ENCODE measurements around the gene CCN5. TPM values are rescaled to one million over a fixed set of nuclear protein-coding genes. Genes with fewer than 3 reads are reported as not detected.
"Not testable (repeated sequence)": the region's sequence is repeated elsewhere in the genome, so short reads cannot be mapped to it uniquely, and the experiment has no call there.

Gene CCN5
- total RNA-seq, 2 donors from 2014 or later = not detected

DNA sequence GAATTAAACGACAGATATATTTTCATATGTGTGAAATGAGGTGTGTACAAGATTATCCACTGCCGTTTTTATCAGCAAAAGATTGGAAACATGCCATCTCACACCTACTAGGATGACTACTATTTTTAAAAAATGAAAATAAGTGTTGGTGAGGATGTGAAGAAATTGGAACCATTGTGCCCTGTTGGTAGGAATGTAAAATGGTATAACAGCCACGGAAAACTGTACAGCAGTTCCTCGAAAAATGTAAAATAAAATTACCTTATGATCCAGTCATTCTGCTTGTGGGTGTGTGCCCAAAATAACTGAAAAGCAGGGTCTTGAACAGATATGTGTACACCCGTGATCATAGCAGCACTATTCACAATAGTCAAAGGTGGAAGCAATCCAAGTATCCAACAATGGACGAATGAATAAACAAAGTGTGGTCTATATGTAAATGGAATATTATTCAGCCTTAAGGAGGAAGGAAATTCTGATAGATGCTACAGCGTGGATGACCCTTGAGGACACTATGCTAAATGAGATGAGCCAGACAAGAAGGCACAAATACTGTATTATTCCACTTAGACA is 27.0 kb upstream of the CCN5 start:
- H3K4me1 Mint-ChIP-seq (ENCODE audit: low read depth in 2 of 2) = peaks cover 6 to 7% of the 10 kb centered on the region in 2 donors
- no peaks in the 10 kb centered on the region for H3K36me3 Mint-ChIP-seq
- no peak for ATAC-seq
- H3K9me3 Mint-ChIP-seq = no peaks in the 10 kb centered on the region
- H3K4me3 Mint-ChIP-seq = no peak overlapping the region
- H3K27me3 Mint-ChIP-seq = peaks cover 13 to 14% of the 10 kb centered on the region in 2 donors
- no peak for DNase-seq (ENCODE audit: low spot score)
- H3K27ac Mint-ChIP-seq = no peak overlapping the region

DNA sequence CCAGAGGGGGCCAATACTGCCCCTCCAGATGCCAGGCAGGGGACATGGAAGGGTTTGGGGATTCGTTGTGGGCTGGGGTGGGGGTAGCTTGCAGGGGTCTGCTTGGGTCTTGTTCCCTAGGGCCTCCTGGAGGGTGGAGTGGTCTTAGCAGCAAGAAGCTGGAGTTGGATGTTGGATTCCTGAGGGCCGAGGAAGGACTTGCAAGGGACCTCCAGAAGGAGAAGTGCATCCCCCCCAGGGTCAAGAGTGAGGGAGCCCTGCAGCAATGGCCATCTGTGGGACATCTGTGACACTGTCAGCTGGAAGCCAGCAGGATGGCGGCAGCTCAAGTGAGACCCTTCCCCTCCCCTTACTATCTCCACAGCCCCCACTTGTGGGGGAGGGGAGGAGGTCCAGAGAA is 25.4 kb upstream of the CCN5 start:
- DNase-seq (ENCODE audit: low spot score) = no peak
- no peak overlapping the region for H3K27ac Mint-ChIP-seq
- no peak for ATAC-seq
- no peaks in the 10 kb centered on the region for H3K36me3 Mint-ChIP-seq
- peaks cover 0 to 6% of the 10 kb centered on the region in 2 donors for H3K4me1 Mint-ChIP-seq (ENCODE audit: low read depth in 2 of 2)
- no peak overlapping the region for H3K4me3 Mint-ChIP-seq
- peaks cover 13 to 14% of the 10 kb centered on the region in 2 donors for H3K27me3 Mint-ChIP-seq
- no peaks in the 10 kb centered on the region for H3K9me3 Mint-ChIP-seq

DNA sequence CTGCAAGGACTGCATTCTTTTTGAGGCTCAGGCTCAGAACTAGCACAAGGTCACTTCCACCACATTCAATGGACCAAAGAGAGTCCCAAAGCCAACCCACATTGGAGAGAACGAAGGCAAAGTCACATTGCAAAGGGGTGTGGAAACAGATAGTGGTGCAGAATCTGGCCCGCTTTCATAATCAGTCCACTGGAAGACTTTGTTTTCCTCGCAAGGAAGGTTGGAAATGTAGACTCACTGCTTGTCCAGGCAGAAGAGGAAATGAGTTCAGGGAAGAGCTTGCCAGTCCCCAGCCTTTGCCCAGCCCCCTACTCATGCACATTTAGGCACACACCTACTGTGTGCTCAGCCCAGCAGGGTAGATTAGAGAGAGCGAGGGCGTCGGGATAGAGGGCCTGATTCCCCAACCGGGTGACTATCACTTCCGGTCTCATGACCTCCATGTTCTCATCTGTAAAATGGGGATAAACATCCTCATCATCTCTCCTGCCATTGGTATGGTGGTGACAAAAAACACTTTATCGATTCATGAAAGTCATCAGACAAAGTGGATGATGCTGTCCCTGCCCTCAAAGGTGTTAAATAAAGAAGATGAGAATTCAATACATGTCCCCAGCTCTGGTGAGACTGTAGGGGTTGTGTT is 24.3 kb upstream of the CCN5 start:
- H3K27me3 Mint-ChIP-seq = peaks cover 11 to 13% of the 10 kb centered on the region in 2 donors
- DNase-seq (ENCODE audit: low spot score) (no peak), ATAC-seq (no peak)
- H3K4me3 Mint-ChIP-seq = no peak overlapping the region
- H3K9me3 Mint-ChIP-seq = no peaks in the 10 kb centered on the region
- no peaks in the 10 kb centered on the region for H3K4me1 Mint-ChIP-seq (ENCODE audit: low read depth in 2 of 2)
- no peaks in the 10 kb centered on the region for H3K36me3 Mint-ChIP-seq
- H3K27ac Mint-ChIP-seq = no peak overlapping the region

DNA sequence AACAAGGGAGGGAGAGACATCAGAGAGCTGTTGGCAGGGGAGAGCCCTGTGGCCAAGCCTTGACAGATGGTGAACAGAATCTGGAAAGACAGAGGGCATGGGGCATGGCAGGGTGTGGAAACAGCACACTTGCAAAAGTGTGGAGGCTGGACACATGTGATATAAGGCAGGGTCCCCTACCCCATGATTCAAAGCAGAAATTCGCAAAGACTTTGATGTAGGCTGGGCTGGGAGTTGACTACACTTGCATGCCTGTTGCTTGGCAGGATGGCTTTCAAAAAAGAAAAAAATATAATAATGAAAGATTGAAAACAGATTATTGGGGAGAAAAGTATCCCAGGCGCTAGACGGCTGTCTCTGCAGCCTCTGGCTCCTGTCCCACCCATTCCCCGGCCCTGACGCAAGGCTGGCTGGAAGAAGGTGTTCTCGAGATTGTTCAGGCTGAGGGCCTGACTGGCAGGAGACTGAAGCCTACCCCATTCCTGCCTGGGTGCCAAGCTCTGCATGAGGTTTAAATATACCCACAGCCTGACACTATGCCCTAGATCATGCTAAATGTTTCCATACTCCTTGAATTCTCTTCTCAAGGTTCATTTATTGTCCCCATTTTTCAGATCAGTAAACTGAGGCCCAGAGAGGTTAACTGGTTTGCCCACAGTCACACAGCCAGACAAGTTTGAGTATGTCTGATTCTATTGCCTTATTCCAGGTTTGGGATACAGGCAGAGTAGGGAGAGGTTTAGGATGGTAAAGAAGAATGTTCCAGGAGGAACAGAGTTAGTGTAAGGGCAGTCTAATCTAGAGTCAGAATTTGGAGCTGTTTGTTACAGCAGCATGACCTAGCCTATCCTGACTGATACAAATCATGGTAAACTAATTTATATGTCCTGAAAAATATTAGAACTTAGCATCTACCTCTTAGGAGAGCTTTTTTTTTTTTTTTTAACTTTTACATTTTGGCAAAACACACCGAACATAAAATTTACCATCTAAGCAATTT is 23.4 kb upstream of the CCN5 start:
- no peak for ATAC-seq
- no peaks in the 10 kb centered on the region for H3K36me3 Mint-ChIP-seq
- H3K27ac Mint-ChIP-seq = no peak overlapping the region
- H3K4me1 Mint-ChIP-seq (ENCODE audit: low read depth in 2 of 2) = peaks cover 0 to 2% of the 10 kb centered on the region in 2 donors
- no peak for DNase-seq (ENCODE audit: low spot score)
- no peaks in the 10 kb centered on the region for H3K9me3 Mint-ChIP-seq
- peaks cover 11 to 13% of the 10 kb centered on the region in 2 donors for H3K27me3 Mint-ChIP-seq
- H3K4me3 Mint-ChIP-seq = no peak overlapping the region

DNA sequence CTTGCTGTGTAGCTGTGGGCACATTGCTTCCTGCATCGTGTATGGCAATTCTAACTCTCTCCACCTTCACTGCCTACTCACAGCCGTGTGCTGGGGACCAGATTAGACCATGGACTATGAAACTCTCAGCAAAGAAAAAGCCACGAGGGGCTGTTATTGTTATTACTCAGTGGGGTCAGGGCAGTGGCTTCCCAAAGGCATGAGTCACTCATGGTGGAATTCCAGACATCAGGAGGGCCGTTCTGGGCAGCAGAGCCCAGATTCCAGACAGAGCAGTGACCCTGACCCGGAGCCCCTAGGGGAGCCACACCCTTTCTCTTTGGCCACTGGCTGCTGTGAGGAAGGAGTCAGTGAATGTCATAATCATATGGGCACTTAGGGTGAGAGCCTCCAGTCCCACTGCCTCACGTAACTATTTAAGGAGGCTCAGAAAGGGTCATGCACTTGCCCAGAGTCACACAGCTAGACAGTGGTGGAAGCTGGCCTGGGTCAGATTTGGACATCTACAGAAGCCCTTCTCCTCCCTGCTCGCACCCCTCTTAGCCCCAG is 22.2 kb upstream of the CCN5 start:
- DNase-seq (ENCODE audit: low spot score) = no peak
- ATAC-seq = no peak
- Mint-ChIP-seq H3K9me3 (no peaks in the 10 kb centered on the region), H3K36me3 (no peaks in the 10 kb centered on the region), H3K27me3 (peaks cover 8 to 13% of the 10 kb centered on the region in 2 donors), H3K4me1 (ENCODE audit: low read depth in 2 of 2) (peaks cover 0 to 2% of the 10 kb centered on the region in 2 donors), H3K27ac (no peak overlapping the region), H3K4me3 (no peak overlapping the region)

DNA sequence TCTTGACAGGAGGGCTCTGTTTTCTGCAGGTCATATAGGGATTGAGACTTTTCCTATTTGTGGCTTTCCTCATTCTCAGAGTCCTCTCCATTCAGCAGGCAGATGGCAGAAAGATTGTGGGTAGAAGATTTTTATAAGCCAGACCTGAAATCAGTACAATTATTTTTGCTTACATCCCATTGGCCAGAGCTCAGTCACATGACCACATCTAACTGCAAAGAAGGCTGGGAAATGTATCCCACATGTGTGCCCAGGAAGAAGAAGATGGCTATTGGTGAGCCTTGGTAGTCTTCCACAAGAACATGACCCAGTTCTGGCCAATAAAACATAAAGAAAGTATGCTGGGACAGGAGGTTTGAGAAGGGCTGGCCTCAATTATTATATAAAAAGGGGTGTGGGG is 21.5 kb upstream of the CCN5 start:
- no peaks in the 10 kb centered on the region for H3K36me3 Mint-ChIP-seq
- ATAC-seq = no peak
- no peak overlapping the region for H3K27ac Mint-ChIP-seq
- no peaks in the 10 kb centered on the region for H3K9me3 Mint-ChIP-seq
- no peak overlapping the region for H3K4me3 Mint-ChIP-seq
- no peak for DNase-seq (ENCODE audit: low spot score)
- peaks cover 0 to 2% of the 10 kb centered on the region in 2 donors for H3K4me1 Mint-ChIP-seq (ENCODE audit: low read depth in 2 of 2)
- peaks cover 8 to 13% of the 10 kb centered on the region in 2 donors for H3K27me3 Mint-ChIP-seq

DNA sequence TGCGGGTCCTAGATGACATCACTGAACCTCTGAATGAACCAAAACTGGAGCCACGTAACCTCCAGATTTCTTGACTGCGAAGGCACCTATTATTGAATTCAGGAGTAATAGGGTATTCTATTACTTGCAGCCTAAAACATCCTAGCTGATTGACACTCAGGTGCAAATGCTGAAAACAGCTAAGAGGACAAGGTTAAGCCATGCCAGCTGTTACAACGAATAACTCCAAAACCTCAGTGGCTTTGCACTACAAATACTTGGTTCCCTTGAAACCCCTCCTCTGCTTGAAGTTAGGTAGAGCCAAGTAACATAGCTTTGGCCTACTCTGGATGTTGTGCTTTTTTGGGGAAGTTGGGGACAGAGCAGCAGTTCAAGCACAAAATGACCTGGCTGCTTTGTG is 21.0 kb upstream of the CCN5 start:
- peaks cover 8 to 13% of the 10 kb centered on the region in 2 donors for H3K27me3 Mint-ChIP-seq
- DNase-seq (ENCODE audit: low spot score) (no peak), ATAC-seq (no peak)
- peaks cover 0 to 2% of the 10 kb centered on the region in 2 donors for H3K4me1 Mint-ChIP-seq (ENCODE audit: low read depth in 2 of 2)
- H3K36me3 Mint-ChIP-seq = no peaks in the 10 kb centered on the region
- no peak overlapping the region for H3K27ac Mint-ChIP-seq
- no peaks in the 10 kb centered on the region for H3K9me3 Mint-ChIP-seq
- H3K4me3 Mint-ChIP-seq = no peak overlapping the region

DNA sequence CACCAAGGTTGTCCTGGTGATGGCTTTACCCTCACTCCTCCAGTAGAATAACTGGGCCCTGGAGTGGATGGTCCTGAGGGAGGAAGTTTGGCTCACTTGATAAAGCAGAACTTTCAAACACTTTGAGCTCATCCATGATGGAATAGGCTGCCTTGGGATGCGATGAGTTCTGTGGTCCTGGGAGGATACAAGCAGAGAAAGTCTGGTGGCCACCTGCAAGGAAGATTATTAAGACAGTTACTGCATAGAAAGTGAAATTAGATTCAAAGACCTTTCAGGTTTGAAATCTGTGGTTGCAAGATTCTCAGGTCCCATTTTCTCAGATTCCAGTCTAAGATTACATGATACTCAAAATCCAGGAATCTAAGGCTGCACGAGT is 19.9 kb upstream of the CCN5 start:
- no peak for ATAC-seq
- Mint-ChIP-seq H3K27me3 (peaks cover 8 to 13% of the 10 kb centered on the region in 2 donors), H3K9me3 (no peaks in the 10 kb centered on the region), H3K4me1 (ENCODE audit: low read depth in 2 of 2) (peaks cover 0 to 2% of the 10 kb centered on the region in 2 donors), H3K36me3 (no peaks in the 10 kb centered on the region), H3K4me3 (no peak overlapping the region), H3K27ac (no peak overlapping the region)
- DNase-seq (ENCODE audit: low spot score) = no peak

DNA sequence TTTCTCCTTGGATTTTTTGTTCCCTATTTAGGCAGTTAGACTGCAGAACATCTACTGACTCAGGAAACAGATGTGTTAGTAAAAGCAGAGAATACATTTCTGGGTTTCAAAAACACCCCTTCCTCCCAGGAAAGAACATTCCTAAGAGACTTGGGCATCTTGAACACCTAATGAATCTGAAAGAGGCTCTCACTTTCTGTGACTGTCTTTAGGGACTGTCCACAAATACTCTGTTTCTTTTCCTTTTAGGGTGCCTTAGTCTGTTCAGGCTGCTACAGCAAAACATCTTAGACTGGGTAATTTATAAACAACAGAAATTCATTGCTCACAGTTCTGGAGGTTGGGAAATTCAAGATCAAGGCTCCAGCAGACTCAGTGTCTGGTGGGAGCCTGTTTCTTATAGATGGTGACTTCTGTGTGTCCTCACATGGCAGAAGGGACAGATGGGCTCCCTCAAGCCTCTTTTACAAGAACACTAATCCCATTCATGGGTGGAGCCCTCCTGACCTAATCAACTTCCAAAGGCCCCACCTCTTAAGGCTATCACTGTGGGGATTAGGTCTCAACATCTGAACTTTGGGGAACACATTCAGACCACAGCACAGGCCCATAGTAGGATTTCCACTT is 19.4 kb upstream of the CCN5 start:
- H3K27ac Mint-ChIP-seq = no peak overlapping the region
- H3K4me3 Mint-ChIP-seq = no peak overlapping the region
- no peaks in the 10 kb centered on the region for H3K9me3 Mint-ChIP-seq
- H3K27me3 Mint-ChIP-seq = peaks cover 8 to 12% of the 10 kb centered on the region in 2 donors
- peaks cover 0 to 2% of the 10 kb centered on the region in 2 donors for H3K4me1 Mint-ChIP-seq (ENCODE audit: low read depth in 2 of 2)
- DNase-seq (ENCODE audit: low spot score) (no peak), ATAC-seq (no peak)
- no peaks in the 10 kb centered on the region for H3K36me3 Mint-ChIP-seq

DNA sequence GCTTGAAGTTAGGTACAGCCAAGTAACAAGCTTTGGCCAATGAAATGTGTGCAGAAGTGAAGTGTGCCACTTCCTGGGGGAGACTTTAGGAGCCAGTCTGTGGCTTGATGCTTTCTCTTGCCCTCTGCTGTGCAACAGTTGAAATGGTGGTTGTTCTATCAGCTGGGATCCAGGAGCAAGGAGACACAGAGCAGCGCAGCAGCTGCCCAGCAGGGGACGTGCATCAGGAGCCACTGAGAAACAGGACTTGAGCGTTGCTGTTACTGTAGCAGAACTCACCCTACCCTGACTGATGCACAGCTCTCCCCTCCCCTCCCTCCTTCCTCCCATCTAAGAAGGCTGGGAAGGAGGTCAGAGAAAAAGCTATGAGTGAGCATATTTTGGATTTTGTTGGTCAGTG is 18.9 kb upstream of the CCN5 start:
- no peaks in the 10 kb centered on the region for H3K36me3 Mint-ChIP-seq
- no peak for ATAC-seq
- no peak overlapping the region for H3K27ac Mint-ChIP-seq
- no peak for DNase-seq (ENCODE audit: low spot score)
- H3K4me1 Mint-ChIP-seq (ENCODE audit: low read depth in 2 of 2) = peaks cover 0 to 2% of the 10 kb centered on the region in 2 donors
- peaks cover 7 to 8% of the 10 kb centered on the region in 2 donors for H3K27me3 Mint-ChIP-seq
- no peaks in the 10 kb centered on the region for H3K9me3 Mint-ChIP-seq
- H3K4me3 Mint-ChIP-seq = no peak overlapping the region

DNA sequence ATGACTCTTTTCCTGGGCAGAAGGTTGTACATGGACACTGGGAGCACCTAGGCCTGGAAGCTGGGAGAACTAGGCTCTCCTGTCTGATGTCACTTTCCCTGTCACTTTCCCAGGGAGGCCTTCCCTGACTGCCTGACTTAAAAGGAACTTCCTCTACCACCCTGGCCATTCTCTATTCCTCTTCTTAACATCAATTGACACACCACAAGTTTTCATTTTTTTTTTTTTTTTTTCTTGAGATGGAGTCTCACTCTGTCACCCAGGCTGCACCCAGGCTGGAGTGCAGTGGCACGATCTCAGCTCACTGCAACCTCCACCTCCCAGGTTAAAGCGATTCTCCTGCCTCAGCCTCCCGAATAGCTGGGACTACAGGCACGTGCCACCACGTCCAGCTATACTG is 18.1 kb upstream of the CCN5 start:
- H3K4me3 Mint-ChIP-seq; H3K9me3 Mint-ChIP-seq; H3K36me3 Mint-ChIP-seq; H3K27ac Mint-ChIP-seq; H3K4me1 Mint-ChIP-seq (ENCODE audit: low read depth in 2 of 2); ATAC-seq; H3K27me3 Mint-ChIP-seq; DNase-seq (ENCODE audit: low spot score): not testable (repeated sequence)

DNA sequence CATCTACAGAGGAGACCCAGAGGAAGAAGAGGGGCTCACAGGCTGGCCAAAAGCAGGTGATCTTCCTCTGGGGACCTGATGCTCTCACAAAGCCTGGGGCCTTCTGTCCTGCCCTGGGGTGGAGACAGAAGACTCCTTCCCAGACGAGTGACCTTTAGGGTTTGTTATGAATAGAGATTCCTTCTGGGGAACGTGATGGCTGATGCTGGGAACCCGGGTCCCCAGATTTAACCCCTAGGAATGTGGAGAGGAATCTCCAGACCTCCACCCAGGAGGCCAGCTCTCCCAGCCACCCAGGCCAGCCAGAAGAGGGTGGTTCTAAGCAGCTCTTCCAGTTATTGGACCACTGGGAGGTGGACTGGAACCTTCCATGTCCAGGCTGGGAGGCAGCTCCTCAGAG is 16.8 kb upstream of the CCN5 start:
- no peak for ATAC-seq
- no peak overlapping the region for H3K27ac Mint-ChIP-seq
- H3K27me3 Mint-ChIP-seq = peaks cover 0 to 3% of the 10 kb centered on the region in 2 donors
- no peaks in the 10 kb centered on the region for H3K36me3 Mint-ChIP-seq
- H3K4me1 Mint-ChIP-seq (ENCODE audit: low read depth in 2 of 2) = peaks cover 0 to 7% of the 10 kb centered on the region in 2 donors
- no peak overlapping the region for H3K4me3 Mint-ChIP-seq
- H3K9me3 Mint-ChIP-seq = no peaks in the 10 kb centered on the region
- DNase-seq (ENCODE audit: low spot score) = no peak

DNA sequence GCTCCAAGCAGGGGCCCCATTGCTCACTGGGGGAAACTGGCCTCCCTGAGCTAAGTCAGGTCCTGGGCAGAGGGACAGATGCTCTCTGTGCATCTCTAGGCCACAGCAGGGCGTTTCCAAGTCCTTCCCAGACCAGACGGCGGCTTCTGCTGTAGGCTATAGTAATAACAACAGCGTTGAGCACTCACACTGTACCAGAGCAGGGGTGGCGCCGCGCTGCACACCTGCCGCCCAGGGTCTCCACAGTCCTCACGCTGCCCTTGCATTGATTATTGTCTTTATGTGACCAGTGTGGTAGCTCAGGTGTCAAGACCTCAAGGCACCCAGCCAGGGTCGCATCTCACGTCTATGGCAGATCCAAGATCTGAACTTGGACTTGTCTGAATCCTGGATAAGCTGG is 14.9 kb upstream of the CCN5 start:
- no peak overlapping the region for H3K27ac Mint-ChIP-seq
- no peaks in the 10 kb centered on the region for H3K36me3 Mint-ChIP-seq
- H3K9me3 Mint-ChIP-seq = no peaks in the 10 kb centered on the region
- H3K4me3 Mint-ChIP-seq = no peak overlapping the region
- peaks cover 5 to 8% of the 10 kb centered on the region in 2 donors for H3K27me3 Mint-ChIP-seq
- DNase-seq (ENCODE audit: low spot score) (no peak), ATAC-seq (no peak)
- peaks cover 0 to 9% of the 10 kb centered on the region in 2 donors for H3K4me1 Mint-ChIP-seq (ENCODE audit: low read depth in 2 of 2)
